ENCODE results near the gene GTPBP8. TPM values are rescaled to one million over a fixed set of nuclear protein-coding genes. Genes with fewer than 3 reads are reported as not detected.

The GTPBP8 gene
- total and polyA plus RNA-seq, 2 of the 13 experiments (the other 11 are each of a cell fraction or from before 2014, with no cell fraction given), result 12.5 to 16.7 TPM

DNA sequence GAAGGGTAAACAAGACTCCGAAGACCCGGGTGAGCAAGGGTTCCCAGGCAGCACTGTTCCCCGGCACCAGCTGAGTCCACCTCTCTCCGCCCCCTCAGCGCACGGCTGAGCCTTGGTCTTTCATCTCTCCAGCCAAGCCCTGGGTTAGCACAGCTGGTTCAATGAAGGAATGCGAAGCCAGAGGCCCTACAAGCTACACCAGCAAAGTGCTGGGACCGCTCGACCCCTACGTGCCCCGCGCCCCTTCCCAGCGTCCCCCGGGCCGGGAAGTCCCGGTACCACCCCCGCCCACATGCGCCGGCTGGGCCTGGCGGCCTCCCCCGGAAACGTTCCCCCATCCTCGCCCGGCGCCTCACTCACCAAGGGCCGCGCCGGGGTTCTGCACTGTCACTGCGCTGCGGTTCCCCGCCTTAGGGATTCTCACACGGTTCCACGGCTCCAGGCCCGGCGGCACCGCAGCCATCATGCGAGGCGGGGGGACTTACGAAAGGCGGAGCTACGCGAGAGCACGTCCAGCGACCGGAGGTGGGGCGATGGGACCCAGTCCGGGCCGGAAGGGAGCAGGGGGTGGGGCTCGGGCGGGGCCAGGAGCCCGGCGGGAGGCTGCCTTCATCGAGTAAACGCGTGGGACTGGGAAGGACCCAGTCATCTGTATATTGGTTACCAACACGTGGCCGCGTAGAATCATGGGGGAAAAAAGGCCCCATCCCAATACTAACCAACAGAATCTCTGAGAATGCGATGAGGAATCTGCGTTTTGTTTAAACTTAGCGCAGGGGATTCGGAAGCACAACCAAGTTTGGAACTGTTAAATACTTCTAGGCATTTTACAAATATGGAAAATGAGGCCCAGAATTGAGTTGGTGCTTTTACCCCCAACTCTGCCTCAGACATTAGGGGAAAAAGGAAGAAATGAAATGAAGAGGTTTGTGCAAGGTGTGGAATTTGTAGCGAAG lies 28.7 kb downstream of the GTPBP8 start (continued):
- TF ChIP-seq ZNF207 (IDR thresholded peaks at IDR 0.05; ENCODE audit: borderline replicate concordance), result no peak
- no peak for TF ChIP-seq MAFK (conservative IDR thresholded peaks at IDR 0.05 in 1 of 2, IDR thresholded peaks at IDR 0.05 in 1 of 2; ENCODE audit: low read length in 2 of 2)
- TF ChIP-seq, protein P1, sequence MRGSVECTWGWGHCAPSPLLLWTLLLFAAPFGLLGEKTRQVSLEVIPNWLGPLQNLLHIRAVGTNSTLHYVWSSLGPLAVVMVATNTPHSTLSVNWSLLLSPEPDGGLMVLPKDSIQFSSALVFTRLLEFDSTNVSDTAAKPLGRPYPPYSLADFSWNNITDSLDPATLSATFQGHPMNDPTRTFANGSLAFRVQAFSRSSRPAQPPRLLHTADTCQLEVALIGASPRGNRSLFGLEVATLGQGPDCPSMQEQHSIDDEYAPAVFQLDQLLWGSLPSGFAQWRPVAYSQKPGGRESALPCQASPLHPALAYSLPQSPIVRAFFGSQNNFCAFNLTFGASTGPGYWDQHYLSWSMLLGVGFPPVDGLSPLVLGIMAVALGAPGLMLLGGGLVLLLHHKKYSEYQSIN (CRISPR knock-in tag; IDR thresholded peaks at IDR 0.05; ENCODE audit: borderline replicate concordance), result 0 out of 2 replicates have a peak, but pooled peaks have one; percentile 57
- no peak for TF ChIP-seq HMGA1 (CRISPR knock-in tag; conservative IDR thresholded peaks at IDR 0.05)
- peak; percentile 63; the same call in 1 of the 2 replicates for TF ChIP-seq ZNF333 (CRISPR knock-in tag; IDR thresholded peaks at IDR 0.05; ENCODE audit: borderline replicate concordance)
- TF ChIP-seq, protein P2, sequence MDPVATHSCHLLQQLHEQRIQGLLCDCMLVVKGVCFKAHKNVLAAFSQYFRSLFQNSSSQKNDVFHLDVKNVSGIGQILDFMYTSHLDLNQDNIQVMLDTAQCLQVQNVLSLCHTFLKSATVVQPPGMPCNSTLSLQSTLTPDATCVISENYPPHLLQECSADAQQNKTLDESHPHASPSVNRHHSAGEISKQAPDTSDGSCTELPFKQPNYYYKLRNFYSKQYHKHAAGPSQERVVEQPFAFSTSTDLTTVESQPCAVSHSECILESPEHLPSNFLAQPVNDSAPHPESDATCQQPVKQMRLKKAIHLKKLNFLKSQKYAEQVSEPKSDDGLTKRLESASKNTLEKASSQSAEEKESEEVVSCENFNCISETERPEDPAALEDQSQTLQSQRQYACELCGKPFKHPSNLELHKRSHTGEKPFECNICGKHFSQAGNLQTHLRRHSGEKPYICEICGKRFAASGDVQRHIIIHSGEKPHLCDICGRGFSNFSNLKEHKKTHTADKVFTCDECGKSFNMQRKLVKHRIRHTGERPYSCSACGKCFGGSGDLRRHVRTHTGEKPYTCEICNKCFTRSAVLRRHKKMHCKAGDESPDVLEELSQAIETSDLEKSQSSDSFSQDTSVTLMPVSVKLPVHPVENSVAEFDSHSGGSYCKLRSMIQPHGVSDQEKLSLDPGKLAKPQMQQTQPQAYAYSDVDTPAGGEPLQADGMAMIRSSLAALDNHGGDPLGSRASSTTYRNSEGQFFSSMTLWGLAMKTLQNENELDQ (CRISPR knock-in tag; IDR thresholded peaks at IDR 0.05; ENCODE audit: borderline replicate concordance), result no peak
- TF ChIP-seq, protein P3, sequence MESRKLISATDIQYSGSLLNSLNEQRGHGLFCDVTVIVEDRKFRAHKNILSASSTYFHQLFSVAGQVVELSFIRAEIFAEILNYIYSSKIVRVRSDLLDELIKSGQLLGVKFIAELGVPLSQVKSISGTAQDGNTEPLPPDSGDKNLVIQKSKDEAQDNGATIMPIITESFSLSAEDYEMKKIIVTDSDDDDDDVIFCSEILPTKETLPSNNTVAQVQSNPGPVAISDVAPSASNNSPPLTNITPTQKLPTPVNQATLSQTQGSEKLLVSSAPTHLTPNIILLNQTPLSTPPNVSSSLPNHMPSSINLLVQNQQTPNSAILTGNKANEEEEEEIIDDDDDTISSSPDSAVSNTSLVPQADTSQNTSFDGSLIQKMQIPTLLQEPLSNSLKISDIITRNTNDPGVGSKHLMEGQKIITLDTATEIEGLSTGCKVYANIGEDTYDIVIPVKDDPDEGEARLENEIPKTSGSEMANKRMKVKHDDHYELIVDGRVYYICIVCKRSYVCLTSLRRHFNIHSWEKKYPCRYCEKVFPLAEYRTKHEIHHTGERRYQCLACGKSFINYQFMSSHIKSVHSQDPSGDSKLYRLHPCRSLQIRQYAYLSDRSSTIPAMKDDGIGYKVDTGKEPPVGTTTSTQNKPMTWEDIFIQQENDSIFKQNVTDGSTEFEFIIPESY (CRISPR knock-in tag; IDR thresholded peaks at IDR 0.05), result no peak
- peak; percentile 74; the same call in 1 of the 2 replicates for TF ChIP-seq ZNF33B (CRISPR knock-in tag; IDR thresholded peaks at IDR 0.05)
- TF ChIP-seq ZNF616 (CRISPR knock-in tag; IDR thresholded peaks at IDR 0.05; ENCODE audit: low read depth), result no peak
- TF ChIP-seq ZIK1 (CRISPR knock-in tag; IDR thresholded peaks at IDR 0.05; ENCODE audit: borderline replicate concordance, low read depth), result 0 out of 2 replicates have a peak, but pooled peaks have one; percentile 25
- no peak for TF ChIP-seq RFX3 (CRISPR knock-in tag; IDR thresholded peaks at IDR 0.05)
- TF ChIP-seq STAG1 (CRISPR knock-in tag; IDR thresholded peaks at IDR 0.05), result no peak
- TF ChIP-seq ELF4 (CRISPR knock-in tag; IDR thresholded peaks at IDR 0.05; ENCODE audit: borderline replicate concordance), result peak; percentile 72; the same call in 1 of the 2 replicates
- TF ChIP-seq ZFP36 (IDR thresholded peaks at IDR 0.05; ENCODE audit: borderline replicate concordance, low read depth, low read length, partially characterized antibody), result no peak
- no peak for TF ChIP-seq THYN1 (CRISPR knock-in tag; IDR thresholded peaks at IDR 0.05; ENCODE audit: borderline replicate concordance, low read depth)
- peak; percentile 89 for TF ChIP-seq ZBTB20 (CRISPR knock-in tag; IDR thresholded peaks at IDR 0.05; ENCODE audit: borderline replicate concordance, low read depth)
- 0 out of 2 replicates have a peak, but pooled peaks have one; percentile 28 for TF ChIP-seq BRD4 (CRISPR knock-in tag; IDR thresholded peaks at IDR 0.05)
- TF ChIP-seq, protein P4, sequence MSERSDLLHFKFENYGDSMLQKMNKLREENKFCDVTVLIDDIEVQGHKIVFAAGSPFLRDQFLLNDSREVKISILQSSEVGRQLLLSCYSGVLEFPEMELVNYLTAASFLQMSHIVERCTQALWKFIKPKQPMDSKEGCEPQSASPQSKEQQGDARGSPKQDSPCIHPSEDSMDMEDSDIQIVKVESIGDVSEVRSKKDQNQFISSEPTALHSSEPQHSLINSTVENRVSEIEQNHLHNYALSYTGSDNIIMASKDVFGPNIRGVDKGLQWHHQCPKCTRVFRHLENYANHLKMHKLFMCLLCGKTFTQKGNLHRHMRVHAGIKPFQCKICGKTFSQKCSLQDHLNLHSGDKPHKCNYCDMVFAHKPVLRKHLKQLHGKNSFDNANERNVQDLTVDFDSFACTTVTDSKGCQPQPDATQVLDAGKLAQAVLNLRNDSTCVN (CRISPR knock-in tag; IDR thresholded peaks at IDR 0.05; ENCODE audit: borderline replicate concordance), result peak; percentile 65
- no peak for TF ChIP-seq ZNF496 (CRISPR knock-in tag; IDR thresholded peaks at IDR 0.05; ENCODE audit: insufficient replicate concordance)
- no peak for TF ChIP-seq NFIB (CRISPR knock-in tag; IDR thresholded peaks at IDR 0.05; ENCODE audit: borderline replicate concordance)
- TF ChIP-seq STAT5B (CRISPR knock-in tag; IDR thresholded peaks at IDR 0.05), result no peak
